Esophagus squamous epithelium (tissue), 4 donors: ENCODE measurements around the gene LIMS2.

ENCODE experiments used
- POLR2A ChIP-seq, 4 donors: fragments of 450-650 bp; IDR thresholded peaks; one replicate each; pipeline ENCODE4 v1.6.1; 2017; ENCODE audit warnings: antibody characterized with exemption in 4 of 4, mild to moderate bottlenecking in 4 of 4, moderate library complexity in 3 of 4
- TF ChIP-seq, protein P1 (sequence below), 6 experiments: fragments of 450-650 bp in 4 of 6; fragments of 200-600 bp in 2 of 6; sonication (generic) in 2 of 6; IDR thresholded peaks; one replicate each; pipeline ENCODE4 v1.5.1; 2016 to 2019; ENCODE audit warnings: antibody characterized with exemption in 6 of 6, mild to moderate bottlenecking in 4 of 6, moderate library complexity in 4 of 6

DNA sequence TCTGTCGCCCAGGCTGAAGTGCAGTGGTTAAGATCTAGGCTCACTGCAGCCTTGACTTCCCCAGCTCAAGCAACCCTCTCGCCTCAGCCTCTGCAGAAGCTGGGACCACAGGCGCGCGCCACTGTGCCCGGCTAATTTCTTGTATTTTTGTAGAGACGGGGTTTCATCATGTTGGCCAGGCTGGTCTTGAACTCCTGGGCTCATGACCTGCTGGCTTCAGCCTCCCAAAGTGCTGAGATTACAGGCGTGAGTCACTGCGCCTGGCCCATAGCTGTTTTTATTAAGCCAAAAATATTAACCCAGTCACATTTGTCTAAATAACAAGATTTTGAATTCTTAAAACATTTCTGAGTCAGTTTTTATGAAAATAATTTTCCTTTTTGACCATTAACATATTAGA is 19.7 kb upstream of the LIMS2 start:
- TF ChIP-seq, protein P1, sequence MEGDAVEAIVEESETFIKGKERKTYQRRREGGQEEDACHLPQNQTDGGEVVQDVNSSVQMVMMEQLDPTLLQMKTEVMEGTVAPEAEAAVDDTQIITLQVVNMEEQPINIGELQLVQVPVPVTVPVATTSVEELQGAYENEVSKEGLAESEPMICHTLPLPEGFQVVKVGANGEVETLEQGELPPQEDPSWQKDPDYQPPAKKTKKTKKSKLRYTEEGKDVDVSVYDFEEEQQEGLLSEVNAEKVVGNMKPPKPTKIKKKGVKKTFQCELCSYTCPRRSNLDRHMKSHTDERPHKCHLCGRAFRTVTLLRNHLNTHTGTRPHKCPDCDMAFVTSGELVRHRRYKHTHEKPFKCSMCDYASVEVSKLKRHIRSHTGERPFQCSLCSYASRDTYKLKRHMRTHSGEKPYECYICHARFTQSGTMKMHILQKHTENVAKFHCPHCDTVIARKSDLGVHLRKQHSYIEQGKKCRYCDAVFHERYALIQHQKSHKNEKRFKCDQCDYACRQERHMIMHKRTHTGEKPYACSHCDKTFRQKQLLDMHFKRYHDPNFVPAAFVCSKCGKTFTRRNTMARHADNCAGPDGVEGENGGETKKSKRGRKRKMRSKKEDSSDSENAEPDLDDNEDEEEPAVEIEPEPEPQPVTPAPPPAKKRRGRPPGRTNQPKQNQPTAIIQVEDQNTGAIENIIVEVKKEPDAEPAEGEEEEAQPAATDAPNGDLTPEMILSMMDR (IDR thresholded peaks at IDR 0.05), result no peak
- no peak for TF ChIP-seq POLR2A (IDR thresholded peaks at IDR 0.05)
